GM19193 (cell line): ENCODE results near the gene LUC7L2.

Experiments used
- POLR2A ChIP-seq: IDR thresholded peaks from 4 replicates; pipeline ENCODE4 v1.6.1; 2011; ENCODE audit not compliant: insufficient read depth, insufficient read length; ENCODE audit errors: extremely low read depth

Gene LUC7L2

DNA sequence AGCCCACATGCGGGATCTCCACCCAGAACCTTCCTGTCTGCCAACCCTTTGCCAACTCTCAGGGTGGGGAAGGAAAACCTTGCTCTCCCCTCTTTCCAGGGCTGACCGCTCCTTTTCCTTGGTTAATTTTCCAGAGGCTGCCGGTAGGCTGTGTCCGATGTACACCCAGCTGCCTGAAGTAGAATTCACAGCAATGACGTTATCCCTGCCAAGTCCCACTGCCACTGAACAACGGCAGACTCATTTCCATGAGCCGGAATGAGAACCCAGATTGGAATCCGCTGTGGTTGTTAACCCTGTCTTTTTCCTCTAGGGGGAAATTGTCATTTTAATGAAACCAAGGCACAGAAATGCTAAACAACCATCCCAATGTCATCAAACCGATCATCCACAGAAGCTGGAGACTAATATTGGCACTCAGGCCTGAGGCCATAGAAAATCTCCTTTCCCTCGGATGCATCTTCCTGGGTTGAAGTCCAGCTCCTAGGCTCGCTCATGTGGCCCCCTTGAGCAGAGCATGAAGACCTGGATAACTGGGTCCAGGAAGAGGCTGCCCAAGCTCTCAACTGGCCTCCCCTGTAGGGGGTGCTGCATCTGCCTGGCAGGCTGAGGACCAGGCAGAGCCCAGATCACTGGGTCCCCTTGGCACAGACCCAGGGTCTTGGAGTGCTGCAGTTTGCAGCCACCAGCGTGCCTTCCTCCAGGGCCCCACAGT is 93.4 kb downstream of the LUC7L2 start:
- TF ChIP-seq POLR2A = no peak

DNA sequence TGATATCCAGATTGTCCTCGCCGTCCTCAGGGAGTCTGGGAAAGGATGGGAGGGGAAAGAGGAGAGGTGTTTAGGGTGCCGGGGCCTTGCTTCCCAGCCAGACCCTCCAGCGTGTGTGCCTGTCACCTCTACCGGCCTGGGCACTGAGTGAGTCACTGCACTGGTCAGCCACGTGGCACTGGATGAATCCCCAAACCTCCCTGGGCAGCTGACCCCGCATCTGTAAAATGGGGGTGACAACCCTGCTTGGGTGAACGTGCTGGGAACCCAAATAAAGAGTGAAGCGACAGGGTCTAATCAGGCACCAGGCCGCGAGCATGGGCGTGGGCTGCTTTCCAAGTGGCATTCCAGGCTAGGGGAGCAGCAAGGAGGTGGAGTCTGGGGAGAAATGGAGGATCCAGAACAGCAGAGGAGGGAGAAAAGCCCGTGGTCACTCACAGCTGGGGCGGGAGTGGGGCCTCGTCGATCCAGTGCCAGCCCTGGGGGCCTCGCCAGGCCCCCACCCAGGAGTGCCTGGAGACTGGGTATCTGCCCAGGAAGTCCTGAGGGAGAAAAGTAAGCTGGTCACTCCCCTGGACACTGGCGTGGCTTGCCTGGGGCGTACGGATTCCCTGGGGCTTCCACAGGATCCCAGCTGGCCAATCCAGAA is 94.1 kb downstream of the LUC7L2 start:
- TF ChIP-seq POLR2A = no peak

DNA sequence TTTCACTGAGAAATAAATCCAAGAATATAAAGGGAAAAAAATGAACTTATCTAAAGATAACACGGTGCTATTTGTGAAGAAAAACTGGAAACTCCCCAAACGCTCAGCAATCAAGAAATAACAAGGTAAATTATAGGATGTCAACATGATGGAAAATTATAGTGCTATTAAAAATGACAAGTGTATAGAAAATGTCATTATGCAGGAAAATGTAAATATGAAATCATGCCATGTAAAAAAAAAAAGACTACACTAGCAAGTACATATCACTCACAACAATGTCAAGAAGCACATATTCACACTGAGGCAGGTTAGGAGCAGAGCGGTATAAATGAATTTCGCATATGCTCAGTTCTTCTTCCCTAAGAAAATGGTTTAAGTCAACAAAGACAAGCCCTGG is 96.1 kb downstream of the LUC7L2 start:
- no peak for TF ChIP-seq POLR2A

DNA sequence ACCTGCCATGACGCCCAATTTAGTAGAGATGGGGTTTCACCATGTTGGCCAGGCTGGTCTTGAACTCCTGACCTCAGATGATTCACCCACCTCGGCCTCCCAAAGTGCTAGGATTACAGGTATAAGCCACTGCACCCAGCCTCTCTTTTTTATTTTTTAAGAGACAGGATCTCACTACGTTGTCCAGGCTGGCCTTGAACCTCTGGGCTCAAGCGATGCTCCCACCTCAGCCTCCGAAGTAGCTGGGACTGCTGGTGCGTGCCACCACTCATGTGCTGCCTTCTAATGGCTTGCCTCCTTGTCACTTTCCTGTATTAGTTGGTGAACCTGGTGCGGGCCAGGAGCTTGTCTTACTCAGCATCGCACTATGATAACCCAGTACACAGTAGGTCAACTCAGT is 96.8 kb downstream of the LUC7L2 start:
- TF ChIP-seq POLR2A = no peak

DNA sequence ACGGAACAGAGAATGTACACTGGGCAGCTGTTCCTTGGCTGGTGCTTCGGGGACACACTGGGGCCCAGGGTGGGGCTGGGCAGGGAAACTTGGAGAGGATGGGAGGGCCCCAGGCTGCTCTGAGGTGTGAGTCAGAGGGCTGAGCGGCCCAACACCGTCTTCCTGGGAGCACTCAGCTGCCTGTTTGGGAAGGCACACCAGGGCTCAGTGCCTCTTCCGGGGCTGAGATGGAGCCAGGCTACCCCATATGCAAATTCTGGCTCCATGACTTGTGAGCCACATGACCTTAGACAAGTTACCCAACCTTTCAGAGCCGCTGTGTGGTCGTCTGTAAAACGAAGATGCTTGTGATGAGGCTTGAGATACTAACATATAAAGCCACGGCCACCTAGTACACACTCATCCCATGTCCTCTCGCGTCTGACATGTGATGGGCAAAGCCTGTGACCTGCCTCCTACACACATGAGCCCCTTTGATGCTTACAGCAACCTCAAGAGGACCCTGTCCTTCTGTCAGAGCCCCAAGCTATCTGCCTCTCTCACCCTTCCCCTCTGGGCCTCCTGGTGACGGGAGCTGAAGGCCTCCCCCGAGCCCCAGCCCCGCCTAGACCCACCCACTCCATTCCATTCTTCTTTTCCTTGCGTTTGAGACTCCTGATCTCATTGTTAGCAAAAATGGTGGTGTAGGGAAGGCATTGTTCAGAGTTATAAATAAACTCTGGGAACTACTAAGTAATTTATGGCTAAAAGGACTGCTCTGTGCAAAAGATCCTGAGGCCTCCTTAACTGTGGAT is 97.7 kb downstream of the LUC7L2 start:
- TF ChIP-seq POLR2A = no peak

DNA sequence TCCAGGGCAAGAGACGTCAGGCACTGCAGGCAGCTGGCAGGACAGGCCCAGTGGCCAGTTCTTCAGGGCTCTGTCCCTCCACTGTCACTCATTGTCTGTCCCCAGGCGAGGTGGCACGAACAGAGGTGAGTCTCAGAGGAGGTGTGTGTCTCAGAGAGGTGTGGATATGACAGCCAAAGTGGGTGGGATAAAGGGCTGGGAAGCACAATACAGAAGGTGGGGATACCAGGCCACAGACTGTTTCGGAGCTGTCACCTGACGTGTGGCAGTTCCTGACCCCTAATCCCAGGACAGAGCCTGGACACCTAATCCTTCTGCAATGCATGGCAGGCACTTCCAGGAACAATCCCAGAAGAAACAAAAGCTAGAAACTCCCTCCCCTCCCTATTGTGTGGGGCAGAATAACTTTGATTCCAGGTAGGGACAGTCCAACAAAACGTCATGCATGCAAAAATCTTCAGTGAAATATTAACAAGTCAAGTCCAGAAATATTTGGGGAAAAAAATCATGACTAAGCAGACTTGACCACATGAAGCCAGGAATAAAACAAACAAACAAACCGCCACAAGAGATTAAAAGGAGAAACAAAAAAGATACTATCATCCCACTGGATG is 112.2 kb downstream of the LUC7L2 start:
- TF ChIP-seq POLR2A = no peak
